ENCODE data around the gene LEPROT.

DNA sequence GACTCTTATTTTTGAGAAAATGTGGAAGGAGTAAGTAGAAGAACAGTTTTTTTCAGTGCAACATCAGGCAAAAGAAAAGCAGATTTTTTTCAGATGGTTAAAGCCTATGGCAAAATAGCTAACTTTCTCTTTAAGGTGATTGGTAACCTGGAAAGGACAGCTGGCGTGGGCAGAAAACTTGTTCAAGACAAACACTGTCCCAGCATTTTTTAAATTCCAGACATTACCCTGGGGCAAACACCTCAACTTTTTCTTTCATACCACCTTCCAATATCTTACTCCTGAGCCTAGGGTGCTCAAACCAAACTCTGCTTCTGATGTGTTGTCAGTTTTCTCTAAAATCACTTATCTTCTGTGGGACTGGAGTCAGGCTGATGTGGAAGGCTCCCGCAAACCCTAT lies 2.7 kb upstream of the LEPROT start:
- TF ChIP-seq, protein P1, sequence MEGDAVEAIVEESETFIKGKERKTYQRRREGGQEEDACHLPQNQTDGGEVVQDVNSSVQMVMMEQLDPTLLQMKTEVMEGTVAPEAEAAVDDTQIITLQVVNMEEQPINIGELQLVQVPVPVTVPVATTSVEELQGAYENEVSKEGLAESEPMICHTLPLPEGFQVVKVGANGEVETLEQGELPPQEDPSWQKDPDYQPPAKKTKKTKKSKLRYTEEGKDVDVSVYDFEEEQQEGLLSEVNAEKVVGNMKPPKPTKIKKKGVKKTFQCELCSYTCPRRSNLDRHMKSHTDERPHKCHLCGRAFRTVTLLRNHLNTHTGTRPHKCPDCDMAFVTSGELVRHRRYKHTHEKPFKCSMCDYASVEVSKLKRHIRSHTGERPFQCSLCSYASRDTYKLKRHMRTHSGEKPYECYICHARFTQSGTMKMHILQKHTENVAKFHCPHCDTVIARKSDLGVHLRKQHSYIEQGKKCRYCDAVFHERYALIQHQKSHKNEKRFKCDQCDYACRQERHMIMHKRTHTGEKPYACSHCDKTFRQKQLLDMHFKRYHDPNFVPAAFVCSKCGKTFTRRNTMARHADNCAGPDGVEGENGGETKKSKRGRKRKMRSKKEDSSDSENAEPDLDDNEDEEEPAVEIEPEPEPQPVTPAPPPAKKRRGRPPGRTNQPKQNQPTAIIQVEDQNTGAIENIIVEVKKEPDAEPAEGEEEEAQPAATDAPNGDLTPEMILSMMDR (IDR thresholded peaks at IDR 0.05 in 8 of 11, conservative IDR thresholded peaks at IDR 0.05 in 3 of 11) = no peak
- TF ChIP-seq POLR2AphosphoS5 (IDR thresholded peaks at IDR 0.05) = no peak

All from spleen (tissue), 7 donors.